PC-3 (cell line): ENCODE results near the gene CPLX3.

Experiments used
- EZH2 ChIP-seq: fragments of 300-600 bp; sonication (generic); IDR thresholded peaks from one replicate; pipeline ENCODE4 v1.6.1; 2017; ENCODE audit warnings: antibody characterized with exemption, mild to moderate bottlenecking, low read length; ENCODE audit not compliant: unreplicated experiment
- TF ChIP-seq, protein P1 (sequence below): fragments of 300-600 bp; sonication (generic); conservative IDR thresholded peaks from 2 replicates; pipeline ENCODE4 v1.5.1; 2017; ENCODE audit warnings: antibody characterized with exemption, low read depth, mild to moderate bottlenecking, low read length

DNA sequence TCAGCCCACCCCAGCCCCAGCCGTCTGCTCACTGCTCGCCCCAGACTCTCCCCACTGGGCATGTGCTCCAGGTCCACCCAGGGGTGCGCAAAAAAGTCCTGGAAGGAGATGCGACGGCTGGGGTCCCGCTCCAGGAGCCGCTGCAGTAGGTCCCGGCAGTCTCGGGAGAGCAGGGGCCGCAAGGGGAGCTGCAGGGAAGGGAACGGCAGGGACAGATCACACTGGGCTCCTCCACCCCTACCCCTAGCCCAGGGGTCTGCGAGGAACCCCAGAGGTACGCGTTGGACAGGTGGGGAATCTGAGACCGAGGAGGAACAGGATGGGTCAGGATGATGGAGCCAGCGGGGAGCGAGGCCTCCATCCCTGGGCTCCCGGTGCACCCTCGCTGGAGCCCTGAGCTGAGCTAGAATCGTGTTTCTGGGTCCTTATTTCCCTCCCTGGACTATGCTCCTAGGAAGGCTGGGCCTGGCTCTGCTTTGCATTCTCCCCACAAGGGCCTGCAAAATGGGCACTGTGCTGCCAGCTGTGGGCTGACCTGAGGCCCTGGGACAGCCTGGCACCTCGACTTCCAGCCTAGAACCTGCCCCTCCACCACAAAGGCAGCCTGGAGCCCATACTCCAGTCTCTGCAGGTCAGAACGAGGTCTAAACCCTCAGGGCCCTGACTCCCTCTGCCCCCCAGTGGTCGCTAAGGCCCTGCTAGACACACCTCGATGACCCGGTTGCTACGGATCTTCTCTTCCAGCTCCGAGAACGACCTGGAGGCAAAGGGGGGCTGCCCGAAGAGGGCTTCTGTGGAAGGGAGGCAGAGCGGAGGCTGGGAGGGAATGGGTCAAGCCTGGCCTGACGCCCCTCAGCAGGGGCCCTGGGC, 13.3 kb downstream of the CPLX3 start:
- TF ChIP-seq, protein P1, sequence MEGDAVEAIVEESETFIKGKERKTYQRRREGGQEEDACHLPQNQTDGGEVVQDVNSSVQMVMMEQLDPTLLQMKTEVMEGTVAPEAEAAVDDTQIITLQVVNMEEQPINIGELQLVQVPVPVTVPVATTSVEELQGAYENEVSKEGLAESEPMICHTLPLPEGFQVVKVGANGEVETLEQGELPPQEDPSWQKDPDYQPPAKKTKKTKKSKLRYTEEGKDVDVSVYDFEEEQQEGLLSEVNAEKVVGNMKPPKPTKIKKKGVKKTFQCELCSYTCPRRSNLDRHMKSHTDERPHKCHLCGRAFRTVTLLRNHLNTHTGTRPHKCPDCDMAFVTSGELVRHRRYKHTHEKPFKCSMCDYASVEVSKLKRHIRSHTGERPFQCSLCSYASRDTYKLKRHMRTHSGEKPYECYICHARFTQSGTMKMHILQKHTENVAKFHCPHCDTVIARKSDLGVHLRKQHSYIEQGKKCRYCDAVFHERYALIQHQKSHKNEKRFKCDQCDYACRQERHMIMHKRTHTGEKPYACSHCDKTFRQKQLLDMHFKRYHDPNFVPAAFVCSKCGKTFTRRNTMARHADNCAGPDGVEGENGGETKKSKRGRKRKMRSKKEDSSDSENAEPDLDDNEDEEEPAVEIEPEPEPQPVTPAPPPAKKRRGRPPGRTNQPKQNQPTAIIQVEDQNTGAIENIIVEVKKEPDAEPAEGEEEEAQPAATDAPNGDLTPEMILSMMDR: peak; percentile 35; the same call in 1 of the 2 replicates
- no peak for TF ChIP-seq EZH2
